Endothelial cell of umbilical vein (primary cell): Measurements from ENCODE around the gene OOEP. TPM values are rescaled to one million over a fixed set of nuclear protein-coding genes. Genes with fewer than 3 reads are reported as not detected.

Experiments
- BruUV-seq: library from RNA; stranded (reverse); fragments of 400-500 nt; replicated peaks from 2 replicates; lab custom pipeline; 2021; lab: Mats Ljungman, UMichigan
- CTCF ChIA-PET: fragments of 300-600, 350-600 bp; sonication (Branson Sonifier 250); formaldehyde crosslinking; loops from one replicate; lab custom pipeline; 2021; ENCODE audit warnings: antibody characterized with exemption, inconsistent platforms; lab: Charles Lee
- POLR2A ChIA-PET: fragments of 300-600, 350-600 bp; sonication (Branson Sonifier 250); formaldehyde crosslinking; loops from one replicate; lab custom pipeline; 2021; ENCODE audit warnings: antibody characterized with exemption, inconsistent platforms; lab: Charles Lee
- DNase-seq: peaks from one replicate; pipeline ENCODE4 v3.0.0-alpha.2; 2011; ENCODE audit warnings: low read depth, low spot score
- FAIRE-seq: peaks from 2 replicates; lab custom pipeline; 2011; peaks lifted over from hg19 to GRCh38; lab: Jason Lieb, UNC
- H2AFZ ChIP-seq: 2 replicates; pipeline ENCODE4 v1.6.0; 2012; ENCODE audit warnings: low read depth, low read length, control low read depth, inconsistent platforms
- H3K27ac ChIP-seq: 2 replicates; pipeline ENCODE4 v1.5.1; 2011; ENCODE audit warnings: low read depth, mild to moderate bottlenecking, control low read depth, low read length, moderate library complexity; ENCODE audit not compliant: insufficient read depth
- H3K27me3 ChIP-seq, 2 experiments: 2 replicates each; pipeline versions ENCODE4 v1.6.0 to v1.6.1; 2011; ENCODE audit warnings: low read length in 2 of 2, mixed read lengths in 1 of 2; ENCODE audit not compliant: control insufficient read depth in 2 of 2, insufficient read depth in 2 of 2
- H3K36me3 ChIP-seq, 2 experiments: 2 replicates in 1 of 2; 3 replicates in 1 of 2; pipeline ENCODE4 v1.5.1; 2011; ENCODE audit warnings: low read length in 2 of 2, mild to moderate bottlenecking in 1 of 2, moderate library complexity in 1 of 2; ENCODE audit not compliant: control insufficient read depth in 2 of 2, insufficient read depth in 2 of 2; ENCODE audit errors: extremely low read depth in 1 of 2
- H3K4me1 ChIP-seq: 3 replicates; pipeline ENCODE4 v1.5.1; 2011; ENCODE audit warnings: mild to moderate bottlenecking, low read length; ENCODE audit not compliant: control insufficient read depth, insufficient read depth; ENCODE audit errors: extremely low read depth
- H3K4me2 ChIP-seq: 2 replicates; pipeline ENCODE4 v1.6.1; 2011; ENCODE audit warnings: low read length, control low read depth, mixed read lengths; ENCODE audit not compliant: insufficient read depth
- H3K4me3 ChIP-seq, 3 experiments: fragments of 200-600 bp in 1 of 3; sonication (generic), shearing (Covaris generic) in 1 of 3; replicated peaks in 1 of 3; 2 replicates each; pipeline ENCODE4 v1.5.1; 2011 to 2016; ENCODE audit warnings: control low read depth in 3 of 3, low read length in 3 of 3, mild to moderate bottlenecking in 2 of 3, inconsistent platforms in 1 of 3, low read depth in 1 of 3, moderate library complexity in 1 of 3; ENCODE audit not compliant: insufficient read depth in 1 of 3
- H3K79me2 ChIP-seq: 2 replicates; pipeline ENCODE4 v1.6.0; 2012; ENCODE audit warnings: low read length, inconsistent platforms; ENCODE audit not compliant: control insufficient read depth, insufficient read depth
- H3K9ac ChIP-seq: replicated peaks from 2 replicates; pipeline ENCODE3; 2011; ENCODE audit warnings: low read length, control low read depth; ENCODE audit not compliant: insufficient read depth; ENCODE audit errors: extremely low read depth
- H3K9me1 ChIP-seq: replicated peaks from 3 replicates; pipeline ENCODE4 v1.6.0; 2011; ENCODE audit warnings: mild to moderate bottlenecking, low read length; ENCODE audit not compliant: control insufficient read depth, insufficient read depth; ENCODE audit errors: extremely low read depth
- H3K9me3 ChIP-seq: replicated peaks from 2 replicates; pipeline ENCODE4 v1.5.1; 2012; ENCODE audit warnings: low read length, inconsistent platforms; ENCODE audit not compliant: control insufficient read depth, insufficient read depth
- H4K20me1 ChIP-seq: replicated peaks from 2 replicates; pipeline ENCODE3; 2011; ENCODE audit warnings: mild to moderate bottlenecking, low read length; ENCODE audit not compliant: control insufficient read depth, insufficient read depth; ENCODE audit errors: extremely low read depth
- FOS ChIP-seq: IDR thresholded peaks from 2 replicates; pipeline ENCODE4 v1.6.1; 2011; ENCODE audit warnings: mild to moderate bottlenecking, low read length, moderate library complexity, borderline replicate concordance; ENCODE audit not compliant: insufficient read depth
- JUN ChIP-seq: IDR thresholded peaks from 2 replicates; pipeline ENCODE4 v1.6.1; 2011; ENCODE audit warnings: borderline replicate concordance, low read depth; ENCODE audit not compliant: insufficient read length, insufficient read depth
- MYC ChIP-seq: IDR thresholded peaks from one replicate; pipeline ENCODE4 v1.6.1; 2011; ENCODE audit warnings: mild to moderate bottlenecking, low read depth, low read length
- POLR2AphosphoS5 ChIP-seq: IDR thresholded peaks from 2 replicates; pipeline ENCODE4 v1.6.1; 2012; ENCODE audit warnings: low read depth, mild to moderate bottlenecking, control low read depth, low read length, moderate library complexity; ENCODE audit not compliant: insufficient read depth
- dilution Hi-C: fragments of 300-500 bp; cut with MboI; formaldehyde crosslinking; loops from one replicate; pipeline ENCODE4 v1.15.0; 2019; ENCODE audit warnings: low sequenced_read_pairs; ENCODE audit not compliant: extremely low pct_ligation_motif_present
- intact Hi-C: fragments of 100-400 bp; cut with micrococcal nuclease; formaldehyde crosslinking; loops from one replicate; pipeline ENCODE4 v1.10.0; 2022
- polyA plus RNA-seq, 4 experiments: library from polyadenylated mRNA; depleted of rRNA in 3 of 4; stranded (reverse) in 3 of 4; unstranded in 1 of 4; fragments of >200 nt; gene quantifications; 2 replicates each; pipeline versions ENCODE4 v1.2.1 to v1.2.3, GENCODE V29; 2011 to 2012; ENCODE audit warnings: missing spikeins in 1 of 4
- total RNA-seq: library from RNA; stranded (reverse); gene quantifications from 2 replicates; pipeline ENCODE4 v1.2.3, GENCODE V29; 2021
- TF ChIP-seq, protein P1 (sequence below): IDR thresholded peaks from 2 replicates; pipeline ENCODE4 v1.6.1; 2011; ENCODE audit not compliant: insufficient read depth, insufficient read length
- TF ChIP-seq, protein P2 (sequence below), 2 donors: IDR thresholded peaks; 1 replicate in 1 of 2; 2 replicates in 1 of 2; pipeline ENCODE4 v1.5.1; 2011; ENCODE audit warnings: low read length in 2 of 2, mild to moderate bottlenecking in 2 of 2, moderate library complexity in 2 of 2, control low read depth in 1 of 2, inconsistent platforms in 1 of 2, low read depth in 1 of 2; ENCODE audit not compliant: insufficient read depth in 1 of 2; ENCODE audit errors: extremely low read depth in 1 of 2

Gene OOEP
- total and polyA plus RNA-seq, 2 donors (not counting 3 experiments of a cell fraction or from before 2014, with no cell fraction given), result 0.19 TPM; not detected in 1

DNA sequence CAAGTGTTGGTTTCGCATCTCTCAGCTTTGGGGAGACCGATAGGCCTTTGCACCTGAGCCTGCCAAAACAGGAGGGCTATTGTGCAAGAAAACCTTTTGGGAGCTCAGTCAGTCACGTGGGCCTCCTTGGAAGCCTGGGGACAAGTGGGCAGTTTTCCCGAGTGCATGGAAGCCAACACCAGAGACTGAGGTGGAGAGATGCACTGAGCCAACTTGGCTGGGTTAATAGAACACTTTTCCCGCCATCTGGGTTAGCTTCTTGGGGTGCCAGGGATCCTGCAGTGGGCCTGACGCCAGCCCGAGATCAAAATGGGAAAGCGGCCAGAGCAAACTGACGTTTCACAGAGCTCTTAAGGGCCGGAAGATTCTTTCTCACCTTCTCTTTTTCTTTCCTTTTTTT is 2.8 kb upstream of the OOEP start:
- no peak overlapping the region for H3K4me3 ChIP-seq
- H3K36me3 ChIP-seq, result no peaks in the 10 kb centered on the region
- no peaks in the 10 kb centered on the region for H3K4me1 ChIP-seq
- no peaks in the 10 kb centered on the region for H3K79me2 ChIP-seq
- no TSS peak for BruUV-seq
- no peak overlapping the region for H3K27ac ChIP-seq
- intact Hi-C loops, result no loop called here
- no peak overlapping the region for H3K9ac ChIP-seq
- ChIA-PET CTCF (interaction anchor here (0.7 kb wide), 1 partner anchor 110 kb away, joined by 3 read pairs; no protein-coding TSS in a partner anchor), POLR2A (no interaction called here)
- no peak for DNase-seq
- H3K27me3 ChIP-seq, result no peaks in the 10 kb centered on the region
- FAIRE-seq, result no peak
- no peak overlapping the region for H2AFZ ChIP-seq
- dilution Hi-C loops, result no loop called here
- H3K9me3 ChIP-seq, result no peaks in the 10 kb centered on the region
- H3K4me2 ChIP-seq, result no peak overlapping the region
- H4K20me1 ChIP-seq, result no peaks in the 10 kb centered on the region
- TF ChIP-seq POLR2AphosphoS5 (no peak), FOS (no peak), JUN (no peak), MYC (no peak)
- TF ChIP-seq, protein P1, sequence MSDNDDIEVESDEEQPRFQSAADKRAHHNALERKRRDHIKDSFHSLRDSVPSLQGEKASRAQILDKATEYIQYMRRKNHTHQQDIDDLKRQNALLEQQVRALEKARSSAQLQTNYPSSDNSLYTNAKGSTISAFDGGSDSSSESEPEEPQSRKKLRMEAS, result no peak
- TF ChIP-seq, protein P2, sequence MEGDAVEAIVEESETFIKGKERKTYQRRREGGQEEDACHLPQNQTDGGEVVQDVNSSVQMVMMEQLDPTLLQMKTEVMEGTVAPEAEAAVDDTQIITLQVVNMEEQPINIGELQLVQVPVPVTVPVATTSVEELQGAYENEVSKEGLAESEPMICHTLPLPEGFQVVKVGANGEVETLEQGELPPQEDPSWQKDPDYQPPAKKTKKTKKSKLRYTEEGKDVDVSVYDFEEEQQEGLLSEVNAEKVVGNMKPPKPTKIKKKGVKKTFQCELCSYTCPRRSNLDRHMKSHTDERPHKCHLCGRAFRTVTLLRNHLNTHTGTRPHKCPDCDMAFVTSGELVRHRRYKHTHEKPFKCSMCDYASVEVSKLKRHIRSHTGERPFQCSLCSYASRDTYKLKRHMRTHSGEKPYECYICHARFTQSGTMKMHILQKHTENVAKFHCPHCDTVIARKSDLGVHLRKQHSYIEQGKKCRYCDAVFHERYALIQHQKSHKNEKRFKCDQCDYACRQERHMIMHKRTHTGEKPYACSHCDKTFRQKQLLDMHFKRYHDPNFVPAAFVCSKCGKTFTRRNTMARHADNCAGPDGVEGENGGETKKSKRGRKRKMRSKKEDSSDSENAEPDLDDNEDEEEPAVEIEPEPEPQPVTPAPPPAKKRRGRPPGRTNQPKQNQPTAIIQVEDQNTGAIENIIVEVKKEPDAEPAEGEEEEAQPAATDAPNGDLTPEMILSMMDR (IDR thresholded peaks at IDR 0.05; ENCODE audit: extremely low read depth in 1 of 2, insufficient read depth in 1 of 2, low read depth in 1 of 2, low read length in 2 of 2), result no peak
- no peaks in the 10 kb centered on the region for H3K9me1 ChIP-seq
